Panc1 (cell line): ENCODE data around the gene PDCD2L.

Source experiments
- CTCF ChIP-seq: fragments of 450-650 bp; IDR thresholded peaks from 2 replicates; pipeline ENCODE4 v1.5.1; 2017; ENCODE audit warnings: mild to moderate bottlenecking
- POLR2AphosphoS5 ChIP-seq: IDR thresholded peaks from 2 replicates; pipeline ENCODE4 v1.6.1; 2012; ENCODE audit warnings: mild to moderate bottlenecking, low read depth, low read length, moderate library complexity

- TF ChIP-seq CTCF (no peak), POLR2AphosphoS5 (no peak)
Observed at GRCh38 chr19:34393629-34394028, 10.6 kb upstream of the PDCD2L start.
